LNCaP clone FGC (cell line): Measurements from ENCODE around the gene COA7.
"Not testable (repeated sequence)": the region's sequence is repeated elsewhere in the genome, so short reads cannot be mapped to it uniquely, and the experiment has no call there.

Experiments used
- DNase-seq: peaks from one replicate; pipeline ENCODE4 v3.0.0-alpha.2; 2011; ENCODE audit warnings: low read depth
- H3K4me3 ChIP-seq: 2 replicates; pipeline ENCODE4 v1.5.1; 2011; ENCODE audit warnings: mild to moderate bottlenecking, low read depth, low read length, control low read depth
- CTCF ChIP-seq: IDR thresholded peaks from 2 replicates; pipeline ENCODE4 v1.5.1; 2012; ENCODE audit warnings: mild to moderate bottlenecking; ENCODE audit not compliant: control insufficient read depth, insufficient read depth; ENCODE audit errors: extremely low read depth

COA7 gene

GRCh38 chr1:52702886-52703787, 5.0 kb upstream of the COA7 start:
- no peak overlapping the region for H3K4me3 ChIP-seq
- DNase-seq: no peak
- TF ChIP-seq CTCF: no peak

- DNase-seq: no peak
- no peak for TF ChIP-seq CTCF
- H3K4me3 ChIP-seq: no peak overlapping the region
Observed at GRCh38 chr1:52695627-52696026, 2.5 kb downstream of the COA7 start.

- TF ChIP-seq CTCF: no peak
- DNase-seq: no peak
- H3K4me3 ChIP-seq: no peak overlapping the region
Observed at GRCh38 chr1:52693843-52694242, 4.3 kb downstream of the COA7 start.

GRCh38 chr1:52693351-52693750, 4.8 kb downstream of the COA7 start:
- H3K4me3 ChIP-seq, DNase-seq: not testable (repeated sequence)

- DNase-seq: no peak
Observed at GRCh38 chr1:52692697-52693096, 5.5 kb downstream of the COA7 start.

GRCh38 chr1:52691821-52692220, 6.3 kb downstream of the COA7 start:
- DNase-seq: no peak
- TF ChIP-seq CTCF: no peak
- H3K4me3 ChIP-seq: no peak overlapping the region

More at GRCh38 chr1:52692697-52693096, 5.5 kb downstream of the COA7 start:
- no peak for TF ChIP-seq CTCF
- no peak overlapping the region for H3K4me3 ChIP-seq

GRCh38 chr1:52686830-52687229, 11.3 kb downstream of the COA7 start:
- no peak for DNase-seq
- no peak for TF ChIP-seq CTCF
- no peak overlapping the region for H3K4me3 ChIP-seq
